Nephron (organoid): Measurements from ENCODE around the gene L1CAM.

Experiments used
- H3K27ac Mint-ChIP-seq, 3 experiments: 2 replicates each; pipeline ENCODE4 v1.8.0; 2020; ENCODE audit warnings: mixed read lengths in 3 of 3, mild to moderate bottlenecking in 2 of 3, moderate library complexity in 1 of 3
- H3K27me3 Mint-ChIP-seq: 2 replicates; pipeline ENCODE4 v1.8.0; 2021; ENCODE audit warnings: low read depth, mild to moderate bottlenecking, moderate library complexity, mixed read lengths
- H3K36me3 Mint-ChIP-seq: 2 replicates; pipeline ENCODE4 v1.8.0; 2020; ENCODE audit warnings: low read depth, mixed read lengths
- H3K4me1 Mint-ChIP-seq: 2 replicates; pipeline ENCODE4 v1.8.0; 2020; ENCODE audit warnings: mixed read lengths
- H3K4me3 Mint-ChIP-seq, 3 experiments: 2 replicates each; pipeline ENCODE4 v1.8.0; 2020; ENCODE audit warnings: mild to moderate bottlenecking in 3 of 3, mixed read lengths in 3 of 3, moderate library complexity in 2 of 3
- H3K9me3 Mint-ChIP-seq: 2 replicates; pipeline ENCODE4 v1.8.0; 2020; ENCODE audit warnings: mixed read lengths
- TF ChIP-seq, protein P1 (sequence below), 3 experiments: fragments of 200-600 bp; sonication (generic); IDR thresholded peaks; one replicate each; pipeline ENCODE4 v1.5.0; 2021; ENCODE audit warnings: antibody characterized with exemption in 3 of 3; ENCODE audit not compliant: unreplicated experiment in 3 of 3

Gene L1CAM

DNA sequence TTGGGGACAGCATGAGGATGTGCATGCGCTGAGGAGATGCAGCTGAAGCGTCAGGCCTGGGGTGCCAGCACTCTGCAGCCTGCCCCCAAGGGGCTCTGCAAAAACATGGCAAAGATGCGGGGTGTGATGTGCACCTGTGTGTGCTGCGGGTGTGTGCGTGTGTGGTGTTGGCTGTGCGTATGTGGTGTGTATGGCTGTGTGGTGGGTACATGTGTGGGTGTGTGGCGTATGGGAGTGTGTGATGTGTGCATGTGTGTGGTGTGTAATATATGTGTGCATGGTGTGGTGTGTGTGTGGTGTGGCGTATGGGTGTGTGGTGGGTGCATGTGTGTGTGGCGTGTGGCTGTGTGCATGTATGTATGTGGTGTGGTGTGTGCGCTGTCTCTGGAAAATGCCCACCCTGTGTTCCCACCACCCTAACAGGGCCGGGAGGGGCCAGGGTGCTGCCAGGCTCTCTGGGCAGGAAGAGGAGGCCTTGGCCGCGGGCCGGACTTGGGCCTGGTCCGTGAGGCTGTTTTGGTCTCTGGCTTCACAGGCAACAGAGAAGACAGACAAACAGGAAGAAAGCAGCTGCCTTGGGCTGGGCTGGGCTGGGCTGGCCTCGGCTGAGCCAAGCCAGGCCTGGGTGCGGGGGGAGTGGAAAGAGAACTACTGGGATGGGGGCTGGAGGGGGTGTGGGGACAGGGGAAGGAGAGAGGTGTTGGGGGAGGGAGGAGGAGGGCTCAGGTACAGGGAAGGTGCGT lies 17.4 kb upstream of the L1CAM start:
- TF ChIP-seq, protein P1, sequence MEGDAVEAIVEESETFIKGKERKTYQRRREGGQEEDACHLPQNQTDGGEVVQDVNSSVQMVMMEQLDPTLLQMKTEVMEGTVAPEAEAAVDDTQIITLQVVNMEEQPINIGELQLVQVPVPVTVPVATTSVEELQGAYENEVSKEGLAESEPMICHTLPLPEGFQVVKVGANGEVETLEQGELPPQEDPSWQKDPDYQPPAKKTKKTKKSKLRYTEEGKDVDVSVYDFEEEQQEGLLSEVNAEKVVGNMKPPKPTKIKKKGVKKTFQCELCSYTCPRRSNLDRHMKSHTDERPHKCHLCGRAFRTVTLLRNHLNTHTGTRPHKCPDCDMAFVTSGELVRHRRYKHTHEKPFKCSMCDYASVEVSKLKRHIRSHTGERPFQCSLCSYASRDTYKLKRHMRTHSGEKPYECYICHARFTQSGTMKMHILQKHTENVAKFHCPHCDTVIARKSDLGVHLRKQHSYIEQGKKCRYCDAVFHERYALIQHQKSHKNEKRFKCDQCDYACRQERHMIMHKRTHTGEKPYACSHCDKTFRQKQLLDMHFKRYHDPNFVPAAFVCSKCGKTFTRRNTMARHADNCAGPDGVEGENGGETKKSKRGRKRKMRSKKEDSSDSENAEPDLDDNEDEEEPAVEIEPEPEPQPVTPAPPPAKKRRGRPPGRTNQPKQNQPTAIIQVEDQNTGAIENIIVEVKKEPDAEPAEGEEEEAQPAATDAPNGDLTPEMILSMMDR (IDR thresholded peaks at IDR 0.05; ENCODE audit: unreplicated experiment in 3 of 3), result no peak
- no peaks in the 10 kb centered on the region for H3K36me3 Mint-ChIP-seq
- peaks cover 17% of the 10 kb centered on the region for H3K4me1 Mint-ChIP-seq
- H3K27ac Mint-ChIP-seq, result peak overlapping the region in 1 of 3 experiments; percentile 3
- H3K4me3 Mint-ChIP-seq, result no peak overlapping the region
- H3K27me3 Mint-ChIP-seq, result no peaks in the 10 kb centered on the region
- peaks cover 7% of the 10 kb centered on the region for H3K9me3 Mint-ChIP-seq

- TF ChIP-seq, protein P1 (IDR thresholded peaks at IDR 0.05; ENCODE audit: unreplicated experiment in 3 of 3), result no peak
- Mint-ChIP-seq H3K27ac (no peak overlapping the region), H3K4me1 (peaks cover 17% of the 10 kb centered on the region), H3K4me3 (no peak overlapping the region), H3K36me3 (no peaks in the 10 kb centered on the region), H3K27me3 (no peaks in the 10 kb centered on the region), H3K9me3 (peaks cover 9% of the 10 kb centered on the region)
These were observed 16.4 kb upstream of the L1CAM start for GRCh38 chrX:153902385-153902784.

DNA sequence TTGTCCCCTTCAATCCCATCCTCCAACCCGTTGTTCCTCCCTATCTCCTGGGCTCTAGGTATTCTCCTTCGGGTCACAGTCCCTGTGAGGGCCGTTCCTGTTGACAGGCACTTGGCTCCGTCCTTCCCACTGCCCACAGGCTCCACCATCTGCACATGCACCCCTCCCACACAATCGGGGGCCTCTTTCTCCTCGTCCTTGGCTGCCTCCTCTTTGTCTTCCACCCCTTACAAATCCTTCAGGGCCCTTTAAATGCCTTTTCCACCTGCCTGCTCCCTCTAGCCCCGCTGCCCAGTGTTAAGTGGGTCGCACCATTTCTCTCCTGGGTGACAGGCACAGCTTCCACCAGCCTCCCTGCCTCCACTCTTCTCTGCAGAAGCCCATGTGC lies 15.8 kb upstream of the L1CAM start:
- Mint-ChIP-seq H3K9me3 (peaks cover 9% of the 10 kb centered on the region), H3K36me3 (no peaks in the 10 kb centered on the region), H3K4me1 (peaks cover 17% of the 10 kb centered on the region), H3K27ac (peak overlapping the region in 1 of 3 experiments; percentile 81), H3K4me3 (peak overlapping the region in 2 of 3 experiments; percentile 54 to 64), H3K27me3 (no peaks in the 10 kb centered on the region)
- TF ChIP-seq, protein P1 (IDR thresholded peaks at IDR 0.05; ENCODE audit: unreplicated experiment in 3 of 3), result no peak

- Mint-ChIP-seq H3K9me3 (peaks cover 9% of the 10 kb centered on the region), H3K4me3 (peak overlapping the region; percentile 13 to 64 (median 54)), H3K4me1 (peaks cover 17% of the 10 kb centered on the region), H3K36me3 (no peaks in the 10 kb centered on the region), H3K27ac (peak overlapping the region in 2 of 3 experiments; percentile 70 to 81), H3K27me3 (no peaks in the 10 kb centered on the region)
- TF ChIP-seq, protein P1 (IDR thresholded peaks at IDR 0.05; ENCODE audit: unreplicated experiment in 3 of 3), result no peak
These were observed 15.1 kb upstream of the L1CAM start for GRCh38 chrX:153900831-153901752.

- Mint-ChIP-seq H3K4me1 (peaks cover 17% of the 10 kb centered on the region), H3K4me3 (no peak overlapping the region), H3K27me3 (no peaks in the 10 kb centered on the region), H3K27ac (no peak overlapping the region), H3K36me3 (no peaks in the 10 kb centered on the region), H3K9me3 (peaks cover 22% of the 10 kb centered on the region)
- TF ChIP-seq, protein P1 (IDR thresholded peaks at IDR 0.05; ENCODE audit: unreplicated experiment in 3 of 3), result no peak
These were observed 11.9 kb upstream of the L1CAM start for GRCh38 chrX:153897899-153898298.
